Activated naive CD8-positive, alpha-beta T cell treated with anti-CD3 and anti-CD28 coated beads for 36 hours (primary cell): ENCODE results near the gene DHH. TPM values are rescaled to one million over a fixed set of nuclear protein-coding genes. Genes with fewer than 3 reads are reported as not detected.
"Not testable (repeated sequence)": the region's sequence is repeated elsewhere in the genome, so short reads cannot be mapped to it uniquely, and the experiment has no call there.

Source experiments
- DNase-seq: peaks from one replicate; pipeline ENCODE4 v3.0.0; 2021
- H3K27ac Mint-ChIP-seq: one replicate; pipeline ENCODE4 v1.8.0; 2022; ENCODE audit warnings: mild to moderate bottlenecking, moderate library complexity, mixed read lengths
- H3K27me3 Mint-ChIP-seq: one replicate; pipeline ENCODE4 v1.8.0; 2022; ENCODE audit warnings: mild to moderate bottlenecking, mixed read lengths
- H3K36me3 Mint-ChIP-seq: one replicate; pipeline ENCODE4 v1.8.0; 2021; ENCODE audit warnings: mild to moderate bottlenecking, mixed read lengths
- H3K4me1 Mint-ChIP-seq: one replicate; pipeline ENCODE4 v1.8.0; 2021; ENCODE audit warnings: mixed read lengths
- H3K4me3 Mint-ChIP-seq: one replicate; pipeline ENCODE4 v1.8.0; 2022; ENCODE audit warnings: mild to moderate bottlenecking, moderate library complexity, mixed read lengths
- H3K9me3 Mint-ChIP-seq: one replicate; pipeline ENCODE4 v1.8.0; 2022; ENCODE audit warnings: mixed read lengths
- total RNA-seq, 2 experiments: library from RNA; stranded (reverse); gene quantifications; one replicate each; pipeline ENCODE4 v1.2.3, GENCODE V29; 2021

Gene DHH
- total RNA-seq, 2 experiments from 2014 or later: not detected

- H3K4me3 Mint-ChIP-seq: no peak overlapping the region
- DNase-seq: no peak
- peaks cover 2% of the 10 kb centered on the region for H3K9me3 Mint-ChIP-seq
- H3K27me3 Mint-ChIP-seq: no peaks in the 10 kb centered on the region
- H3K36me3 Mint-ChIP-seq: peaks cover 7% of the 10 kb centered on the region
- H3K27ac Mint-ChIP-seq: no peak overlapping the region
- H3K4me1 Mint-ChIP-seq: peaks cover 23% of the 10 kb centered on the region
Measured at GRCh38 chr12:49066120-49066519, 28.5 kb downstream of the DHH start.

GRCh38 chr12:49064767-49065152 is 29.8 kb downstream of the DHH start:
- Mint-ChIP-seq H3K9me3 (no peaks in the 10 kb centered on the region), H3K27ac (no peak overlapping the region), H3K4me1 (peaks cover 20% of the 10 kb centered on the region), H3K27me3 (no peaks in the 10 kb centered on the region), H3K4me3 (no peak overlapping the region), H3K36me3 (peaks cover 7% of the 10 kb centered on the region)
- DNase-seq: no peak

- H3K36me3 Mint-ChIP-seq, H3K9me3 Mint-ChIP-seq, H3K27me3 Mint-ChIP-seq, H3K27ac Mint-ChIP-seq, DNase-seq: not testable (repeated sequence)
- H3K4me1 Mint-ChIP-seq: peaks cover 30% of the 10 kb centered on the region
- peak overlapping the region; percentile 98 for H3K4me3 Mint-ChIP-seq
Measured at GRCh38 chr12:49061916-49062315, 32.7 kb downstream of the DHH start.

GRCh38 chr12:49061157-49061650 is 33.4 kb downstream of the DHH start:
- Mint-ChIP-seq H3K27me3 (no peaks in the 10 kb centered on the region), H3K36me3 (peaks cover 4% of the 10 kb centered on the region)

GRCh38 chr12:49060237-49061156 is 34.1 kb downstream of the DHH start, which contains the start of gene KMT2D:
TSS of gene KMT2D (minus strand) at chr12:49060794. CDS start at chr12:49055324, 5,470 bp downstream.
- Mint-ChIP-seq H3K27me3 (no peaks in the 10 kb centered on the region), H3K36me3 (peaks cover 10% of the 10 kb centered on the region), H3K9me3 (no peaks in the 10 kb centered on the region), H3K27ac (peak within 1 kb of the TSS; percentile 97), H3K4me3 (peak within 1 kb of the TSS; percentile 98), H3K4me1 (peaks cover 43% of the 10 kb centered on the region)
- peak; percentile 93 for DNase-seq

More at GRCh38 chr12:49061157-49061650, 33.4 kb downstream of the DHH start:
- peak overlapping the region; percentile 97 for H3K27ac Mint-ChIP-seq
- DNase-seq: no peak
- H3K4me3 Mint-ChIP-seq: peak overlapping the region; percentile 98
- H3K4me1 Mint-ChIP-seq: peaks cover 36% of the 10 kb centered on the region
- H3K9me3 Mint-ChIP-seq: no peaks in the 10 kb centered on the region

GRCh38 chr12:49059299-49060171 is 35.1 kb downstream of the DHH start:
- H3K36me3 Mint-ChIP-seq: peaks cover 11% of the 10 kb centered on the region
- peak overlapping the region; percentile 90 for H3K27ac Mint-ChIP-seq
- H3K4me3 Mint-ChIP-seq: peak overlapping the region; percentile 96
- peaks cover 52% of the 10 kb centered on the region for H3K4me1 Mint-ChIP-seq
- H3K27me3 Mint-ChIP-seq: no peaks in the 10 kb centered on the region
- DNase-seq: peak; percentile 40
- H3K9me3 Mint-ChIP-seq: no peaks in the 10 kb centered on the region

GRCh38 chr12:49059045-49059298 is 35.6 kb downstream of the DHH start:
- Mint-ChIP-seq H3K36me3 (peaks cover 11% of the 10 kb centered on the region), H3K4me3 (peak overlapping the region; percentile 96), H3K9me3 (no peaks in the 10 kb centered on the region), H3K27ac (peak overlapping the region; percentile 90), H3K4me1 (peaks cover 51% of the 10 kb centered on the region), H3K27me3 (no peaks in the 10 kb centered on the region)
- no peak for DNase-seq

- no peak for DNase-seq
- Mint-ChIP-seq H3K36me3 (peaks cover 11% of the 10 kb centered on the region), H3K4me3 (peak overlapping the region; percentile 96), H3K4me1 (peaks cover 48% of the 10 kb centered on the region), H3K27me3 (no peaks in the 10 kb centered on the region), H3K27ac (peak overlapping the region; percentile 69), H3K9me3 (no peaks in the 10 kb centered on the region)
Measured at GRCh38 chr12:49058366-49059044, 36.1 kb downstream of the DHH start.

GRCh38 chr12:49057888-49058287 is 36.7 kb downstream of the DHH start:
- no peak for DNase-seq
- Mint-ChIP-seq H3K4me3 (peak overlapping the region; percentile 96), H3K36me3 (peaks cover 11% of the 10 kb centered on the region), H3K27ac (peak overlapping the region; percentile 74), H3K4me1 (peaks cover 48% of the 10 kb centered on the region), H3K9me3 (no peaks in the 10 kb centered on the region), H3K27me3 (no peaks in the 10 kb centered on the region)

- Mint-ChIP-seq H3K27me3 (no peaks in the 10 kb centered on the region), H3K4me3 (peak overlapping the region; percentile 96), H3K4me1 (peaks cover 41% of the 10 kb centered on the region), H3K27ac (peak overlapping the region; percentile 74), H3K36me3 (peaks cover 20% of the 10 kb centered on the region), H3K9me3 (no peaks in the 10 kb centered on the region)
- peak; percentile 52 for DNase-seq
Measured at GRCh38 chr12:49055978-49056754, 38.4 kb downstream of the DHH start.

- Mint-ChIP-seq H3K4me3 (peak overlapping the region; percentile 26), H3K9me3 (no peaks in the 10 kb centered on the region), H3K36me3 (peaks cover 25% of the 10 kb centered on the region), H3K27me3 (no peaks in the 10 kb centered on the region), H3K27ac (peak overlapping the region; percentile 3), H3K4me1 (peaks cover 40% of the 10 kb centered on the region)
- DNase-seq: no peak
Measured at GRCh38 chr12:49055092-49055491, 39.5 kb downstream of the DHH start.

GRCh38 chr12:49054524-49054923 is 40.1 kb downstream of the DHH start:
- Mint-ChIP-seq H3K27ac (peak overlapping the region; percentile 3), H3K36me3 (peaks cover 28% of the 10 kb centered on the region), H3K4me3 (no peak overlapping the region), H3K27me3 (no peaks in the 10 kb centered on the region), H3K9me3 (no peaks in the 10 kb centered on the region), H3K4me1 (peaks cover 40% of the 10 kb centered on the region)
- DNase-seq: no peak

- DNase-seq: no peak
- Mint-ChIP-seq H3K4me1 (peaks cover 40% of the 10 kb centered on the region), H3K4me3 (no peak overlapping the region), H3K36me3 (peaks cover 29% of the 10 kb centered on the region), H3K27ac (no peak overlapping the region), H3K27me3 (no peaks in the 10 kb centered on the region), H3K9me3 (no peaks in the 10 kb centered on the region)
Measured at GRCh38 chr12:49054096-49054495, 40.5 kb downstream of the DHH start.
